GM12875 (cell line): ENCODE results near the gene ATP6V1A.

Source experiments
- H3K4me3 ChIP-seq: one replicate; pipeline ENCODE4 v1.5.1; 2011; ENCODE audit warnings: low read depth, low read length, control low read depth
- TF ChIP-seq, protein P1 (sequence below): IDR thresholded peaks from 2 replicates; pipeline ENCODE4 v1.5.1; 2011; ENCODE audit warnings: low read depth, mild to moderate bottlenecking, control low read depth, inconsistent platforms, low read length, moderate library complexity, borderline replicate concordance; ENCODE audit not compliant: insufficient read depth

The ATP6V1A gene

GRCh38 chr3:113783980-113784379, 37.1 kb downstream of the ATP6V1A start:
- H3K4me3 ChIP-seq, result no peak overlapping the region
- TF ChIP-seq, protein P1, sequence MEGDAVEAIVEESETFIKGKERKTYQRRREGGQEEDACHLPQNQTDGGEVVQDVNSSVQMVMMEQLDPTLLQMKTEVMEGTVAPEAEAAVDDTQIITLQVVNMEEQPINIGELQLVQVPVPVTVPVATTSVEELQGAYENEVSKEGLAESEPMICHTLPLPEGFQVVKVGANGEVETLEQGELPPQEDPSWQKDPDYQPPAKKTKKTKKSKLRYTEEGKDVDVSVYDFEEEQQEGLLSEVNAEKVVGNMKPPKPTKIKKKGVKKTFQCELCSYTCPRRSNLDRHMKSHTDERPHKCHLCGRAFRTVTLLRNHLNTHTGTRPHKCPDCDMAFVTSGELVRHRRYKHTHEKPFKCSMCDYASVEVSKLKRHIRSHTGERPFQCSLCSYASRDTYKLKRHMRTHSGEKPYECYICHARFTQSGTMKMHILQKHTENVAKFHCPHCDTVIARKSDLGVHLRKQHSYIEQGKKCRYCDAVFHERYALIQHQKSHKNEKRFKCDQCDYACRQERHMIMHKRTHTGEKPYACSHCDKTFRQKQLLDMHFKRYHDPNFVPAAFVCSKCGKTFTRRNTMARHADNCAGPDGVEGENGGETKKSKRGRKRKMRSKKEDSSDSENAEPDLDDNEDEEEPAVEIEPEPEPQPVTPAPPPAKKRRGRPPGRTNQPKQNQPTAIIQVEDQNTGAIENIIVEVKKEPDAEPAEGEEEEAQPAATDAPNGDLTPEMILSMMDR, result no peak

- H3K4me3 ChIP-seq, result no peak overlapping the region
- TF ChIP-seq, protein P1, result no peak
Observed at GRCh38 chr3:113791381-113791780, 44.5 kb downstream of the ATP6V1A start.

- H3K4me3 ChIP-seq, result no peak overlapping the region
- TF ChIP-seq, protein P1, result no peak
Observed at GRCh38 chr3:113794526-113794925, 47.7 kb downstream of the ATP6V1A start.

GRCh38 chr3:113795693-113796092, 48.9 kb downstream of the ATP6V1A start:
- no peak overlapping the region for H3K4me3 ChIP-seq
- TF ChIP-seq, protein P1, result no peak

DNA sequence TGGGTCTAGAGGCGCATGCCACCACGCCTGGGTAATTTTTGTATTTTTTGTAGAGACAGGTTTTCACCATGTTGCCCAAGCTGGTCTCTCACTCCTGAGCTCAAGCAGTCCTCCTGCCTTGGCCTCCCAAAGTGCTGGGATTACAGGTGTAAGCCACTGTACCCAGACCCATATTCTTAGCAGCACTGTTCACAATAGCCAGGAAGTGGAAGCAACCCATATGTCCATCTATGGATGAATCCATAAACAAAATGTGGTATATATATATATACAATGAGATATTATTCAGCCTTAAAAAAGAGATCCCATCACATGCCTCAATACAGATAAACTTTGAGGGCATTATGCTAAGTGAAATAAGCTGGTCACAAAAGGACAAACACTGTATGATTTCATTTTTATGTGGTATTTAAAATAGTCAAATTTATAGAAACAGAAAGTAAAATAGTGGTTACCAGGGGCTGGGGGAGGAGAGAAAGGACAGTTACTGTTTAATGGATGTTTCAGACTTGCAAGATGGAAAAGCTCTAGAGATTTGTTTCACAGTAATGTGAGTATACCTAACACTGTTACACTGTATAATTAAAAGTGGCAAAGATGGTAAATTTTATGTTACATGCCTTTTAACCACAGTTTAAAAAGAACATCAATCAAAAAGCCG, 56.1 kb downstream of the ATP6V1A start:
- no peak overlapping the region for H3K4me3 ChIP-seq
- TF ChIP-seq, protein P1, result no peak

- TF ChIP-seq, protein P1, result no peak
- H3K4me3 ChIP-seq, result no peak overlapping the region
Observed at GRCh38 chr3:113804661-113805060, 57.8 kb downstream of the ATP6V1A start.

- TF ChIP-seq, protein P1, result no peak
- H3K4me3 ChIP-seq, result no peak overlapping the region
Observed at GRCh38 chr3:113805249-113805648, 58.4 kb downstream of the ATP6V1A start.
